Lung microvascular endothelial cell (primary cell): ENCODE measurements around the gene IGF2R. TPM values are rescaled to one million over a fixed set of nuclear protein-coding genes. Genes with fewer than 3 reads are reported as not detected.
"Not testable (repeated sequence)": the region's sequence is repeated elsewhere in the genome, so short reads cannot be mapped to it uniquely, and the experiment has no call there.

Experiments used
- DNase-seq, 2 donors: peaks; one replicate each; pipeline versions ENCODE4 v3.0.0 to v3.0.0-alpha.2; 2010; ENCODE audit warnings: low read depth in 2 of 2
- total RNA-seq: library from RNA; depleted of rRNA; stranded (reverse); fragments of >200 nt; gene quantifications from 2 replicates; pipeline ENCODE4 v1.2.1, GENCODE V29; 2014

IGF2R gene
- total RNA-seq, 1 donor from 2014 or later: 93.7 TPM

GRCh38 chr6:160071805-160072690 lies 103.2 kb downstream of the IGF2R start:
- DNase-seq: peak; percentile 11 to 13

- DNase-seq: no peak
Measured at GRCh38 chr6:160073272-160073671, 104.4 kb downstream of the IGF2R start.

GRCh38 chr6:160076009-160076408 lies 107.1 kb downstream of the IGF2R start:
- DNase-seq: no peak

DNA sequence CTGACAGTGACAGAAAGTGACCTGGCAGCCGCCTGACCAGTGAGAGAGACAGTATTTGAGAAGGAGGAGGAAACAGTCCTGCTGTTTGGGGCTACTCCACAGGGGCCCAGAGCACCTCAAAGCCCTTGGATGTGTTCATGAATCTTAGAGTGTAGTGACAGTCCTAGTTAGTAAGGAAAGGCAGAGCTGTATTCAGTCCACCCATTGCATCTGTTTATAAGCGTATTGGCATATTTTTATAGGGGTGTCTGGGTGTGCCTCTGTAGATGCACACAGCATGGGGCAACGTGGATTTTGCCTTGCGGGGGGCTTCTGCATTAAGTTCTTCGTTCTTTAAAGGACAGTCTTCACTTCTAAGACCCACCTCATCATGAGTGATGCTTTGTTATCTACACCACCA lies 108.1 kb downstream of the IGF2R start:
- no peak for DNase-seq

DNA sequence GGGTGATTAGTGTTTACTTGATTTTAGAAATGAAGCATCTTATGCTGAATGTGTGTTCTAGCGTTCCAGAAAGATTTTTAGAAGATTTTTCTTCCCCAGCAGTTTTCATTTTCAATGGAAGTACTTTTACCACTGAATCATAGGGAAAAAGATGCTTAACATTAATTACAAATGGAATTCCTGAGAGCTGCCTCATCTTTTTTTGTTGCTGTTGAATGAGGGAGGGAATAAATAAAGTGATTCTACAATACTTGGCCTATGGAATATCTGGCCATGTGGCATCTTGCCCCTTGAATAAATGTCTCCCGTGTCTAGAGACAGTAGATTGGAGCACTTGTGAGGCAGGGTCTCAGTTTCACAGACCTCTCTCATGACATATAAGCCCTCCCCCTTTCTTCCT lies 108.6 kb downstream of the IGF2R start:
- DNase-seq: no peak

DNA sequence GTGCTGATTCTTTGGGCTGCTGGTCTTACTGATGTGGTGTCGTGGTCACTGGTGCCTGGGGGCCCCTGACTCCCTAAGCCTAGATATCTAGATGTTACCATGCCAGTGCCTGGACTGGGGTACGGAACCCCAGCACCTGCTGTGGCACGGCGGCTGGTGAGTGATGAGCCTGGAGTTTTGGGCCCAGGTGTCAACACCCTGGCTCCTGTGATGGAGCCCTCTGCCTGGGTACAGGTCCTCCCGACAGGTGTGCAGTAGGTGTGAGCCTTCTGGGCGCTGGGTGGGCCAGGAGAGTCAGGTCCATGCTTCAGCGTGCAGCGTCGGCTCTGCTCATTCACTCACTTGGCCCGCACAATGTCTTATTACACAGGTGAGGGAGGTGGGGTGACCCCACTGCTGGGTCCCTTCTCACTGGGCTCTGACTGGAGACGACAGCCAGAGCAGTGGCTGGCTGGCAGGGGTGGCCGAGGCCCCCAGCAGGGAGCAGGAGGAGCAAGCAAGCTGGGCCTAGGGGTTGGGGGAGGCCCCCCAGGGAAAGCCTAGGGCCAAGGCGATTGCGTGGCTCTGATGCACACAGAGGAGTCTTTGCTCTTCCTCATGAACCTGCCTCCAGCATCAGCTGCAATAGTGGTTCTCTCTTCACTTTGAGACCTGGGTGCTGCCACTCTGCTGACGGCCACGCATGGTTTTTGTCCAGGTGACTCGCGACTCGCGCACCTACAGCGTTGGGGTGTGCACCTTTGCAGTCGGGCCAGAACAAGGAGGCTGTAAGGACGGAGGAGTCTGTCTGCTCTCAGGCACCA lies 110.2 kb downstream of the IGF2R start:
- DNase-seq: no peak

DNA sequence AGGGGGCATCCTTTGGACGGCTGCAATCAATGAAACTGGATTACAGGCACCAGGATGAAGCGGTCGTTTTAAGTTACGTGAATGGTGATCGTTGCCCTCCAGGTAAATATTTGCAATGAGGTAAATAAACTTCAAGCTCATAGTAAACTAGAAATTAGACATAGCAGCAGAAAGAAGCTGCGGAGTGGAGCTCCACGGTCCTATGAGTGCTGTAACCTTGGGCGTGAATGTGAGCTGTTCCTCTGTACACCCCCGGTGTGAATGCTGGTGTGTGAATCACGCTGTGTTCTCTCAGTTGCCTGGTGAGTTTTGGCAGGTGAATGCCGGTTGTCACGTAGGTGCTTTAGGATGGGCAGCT lies 110.8 kb downstream of the IGF2R start:
- DNase-seq: no peak

DNA sequence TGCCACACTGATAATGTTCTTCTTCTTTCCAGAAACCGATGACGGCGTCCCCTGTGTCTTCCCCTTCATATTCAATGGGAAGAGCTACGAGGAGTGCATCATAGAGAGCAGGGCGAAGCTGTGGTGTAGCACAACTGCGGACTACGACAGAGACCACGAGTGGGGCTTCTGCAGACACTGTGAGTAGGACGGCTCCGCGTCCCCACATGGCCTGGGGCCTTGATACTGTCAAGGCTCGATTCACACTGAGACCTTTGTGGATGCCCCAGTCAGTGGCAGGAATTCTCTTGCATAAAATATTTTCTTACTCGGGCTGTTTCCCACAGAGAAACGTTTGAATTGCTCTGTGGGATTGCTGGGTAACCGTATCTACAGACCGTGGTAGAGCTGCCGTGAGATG lies 111.2 kb downstream of the IGF2R start:
- no peak for DNase-seq

GRCh38 chr6:160081398-160081797 lies 112.5 kb downstream of the IGF2R start:
- no peak for DNase-seq

- DNase-seq: no peak
Measured at GRCh38 chr6:160082627-160083026, 113.7 kb downstream of the IGF2R start.

- no peak for DNase-seq
Measured at GRCh38 chr6:160084198-160084776, 115.4 kb downstream of the IGF2R start.

- no peak for DNase-seq
Measured at GRCh38 chr6:160085226-160085625, 116.3 kb downstream of the IGF2R start.

DNA sequence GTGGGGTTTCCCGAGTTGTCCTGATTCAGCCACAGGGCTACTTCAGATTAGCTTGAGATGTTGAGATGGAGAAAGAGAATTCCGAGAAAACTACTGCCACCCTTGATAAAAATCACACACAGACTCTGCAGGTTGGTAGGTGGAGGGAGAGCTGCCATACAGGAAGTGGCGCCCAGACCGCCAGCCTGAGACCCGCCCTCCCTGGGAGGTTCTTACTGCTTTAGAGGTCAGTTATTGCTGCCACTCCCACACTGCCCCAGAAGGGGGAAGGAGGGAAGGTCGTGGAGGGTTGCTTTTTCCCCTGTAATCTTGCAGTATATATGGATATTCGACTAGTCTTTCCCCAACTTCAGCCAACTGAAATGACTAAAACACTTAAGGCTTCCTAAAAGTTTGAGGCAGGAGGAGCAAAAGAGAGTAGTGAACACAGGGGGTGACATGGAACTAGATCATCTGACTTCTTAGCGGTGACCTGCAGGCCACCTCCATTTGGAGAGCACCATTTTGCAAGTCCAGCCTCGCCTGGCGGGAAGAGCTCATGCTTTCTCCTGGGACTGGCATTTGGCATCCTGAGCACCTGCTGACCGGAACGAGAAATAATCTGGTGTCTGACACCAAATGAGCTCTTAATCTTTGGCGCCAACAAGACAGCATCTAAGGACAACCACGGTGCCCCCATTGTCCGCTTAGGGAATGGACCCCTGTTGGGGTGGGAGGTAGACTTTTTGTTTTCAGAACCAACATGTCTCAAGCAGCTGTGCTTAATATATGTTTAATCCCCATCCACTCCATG lies 117.0 kb downstream of the IGF2R start:
- DNase-seq: no peak

DNA sequence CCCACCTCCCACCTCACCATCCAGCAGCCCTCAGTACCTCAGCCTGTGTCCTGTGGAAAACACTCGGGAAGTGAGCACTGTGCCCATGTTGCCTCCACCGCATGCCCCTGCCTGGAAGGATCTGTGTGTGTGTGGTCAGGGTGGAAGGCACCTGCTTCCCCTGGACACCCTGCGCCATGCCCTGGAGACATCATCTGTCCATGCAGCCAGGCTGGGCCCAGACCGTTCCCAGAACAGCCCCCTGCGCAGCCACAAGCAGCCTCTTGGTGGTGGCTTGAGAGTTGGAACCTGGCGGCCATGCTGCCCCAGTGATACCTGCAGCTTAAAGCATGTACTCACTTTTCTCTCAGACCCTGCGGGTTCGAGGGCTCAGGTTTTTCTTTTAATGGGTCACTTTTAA lies 117.9 kb downstream of the IGF2R start:
- no peak for DNase-seq

DNA sequence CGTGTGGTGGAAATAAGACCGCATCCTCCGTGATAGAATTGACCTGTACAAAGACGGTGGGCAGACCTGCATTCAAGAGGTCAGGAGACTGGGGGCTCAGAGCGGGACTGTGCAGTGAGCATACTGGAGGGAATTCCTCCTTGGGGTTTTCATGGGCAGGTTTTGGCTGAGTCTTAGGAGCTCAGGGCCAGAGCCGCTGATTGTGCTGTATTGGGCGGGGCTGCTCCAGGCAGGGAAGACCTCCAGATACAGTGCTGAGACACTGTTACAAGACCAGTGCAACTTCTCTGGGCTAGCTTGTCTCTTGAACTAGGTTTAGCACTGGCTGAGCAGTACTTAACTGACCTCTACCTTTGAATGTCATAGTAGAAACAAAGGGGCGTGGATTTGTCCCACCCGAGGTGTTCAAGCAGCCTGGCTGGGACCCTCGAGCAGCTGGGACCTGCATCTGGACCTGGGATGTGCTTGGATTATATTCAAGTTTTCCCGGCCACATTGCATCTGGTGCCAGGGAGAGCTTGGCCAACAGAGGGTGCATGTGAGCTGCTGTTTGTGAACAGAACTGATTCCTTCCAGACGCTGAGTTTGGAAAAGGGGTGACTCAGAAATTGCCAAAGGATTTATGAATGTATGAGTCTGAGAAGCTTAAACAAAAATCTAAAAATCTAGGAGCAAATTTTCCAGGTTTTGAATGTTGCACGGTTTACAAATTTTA lies 119.3 kb downstream of the IGF2R start:
- peak; percentile 45 to 69 for DNase-seq

DNA sequence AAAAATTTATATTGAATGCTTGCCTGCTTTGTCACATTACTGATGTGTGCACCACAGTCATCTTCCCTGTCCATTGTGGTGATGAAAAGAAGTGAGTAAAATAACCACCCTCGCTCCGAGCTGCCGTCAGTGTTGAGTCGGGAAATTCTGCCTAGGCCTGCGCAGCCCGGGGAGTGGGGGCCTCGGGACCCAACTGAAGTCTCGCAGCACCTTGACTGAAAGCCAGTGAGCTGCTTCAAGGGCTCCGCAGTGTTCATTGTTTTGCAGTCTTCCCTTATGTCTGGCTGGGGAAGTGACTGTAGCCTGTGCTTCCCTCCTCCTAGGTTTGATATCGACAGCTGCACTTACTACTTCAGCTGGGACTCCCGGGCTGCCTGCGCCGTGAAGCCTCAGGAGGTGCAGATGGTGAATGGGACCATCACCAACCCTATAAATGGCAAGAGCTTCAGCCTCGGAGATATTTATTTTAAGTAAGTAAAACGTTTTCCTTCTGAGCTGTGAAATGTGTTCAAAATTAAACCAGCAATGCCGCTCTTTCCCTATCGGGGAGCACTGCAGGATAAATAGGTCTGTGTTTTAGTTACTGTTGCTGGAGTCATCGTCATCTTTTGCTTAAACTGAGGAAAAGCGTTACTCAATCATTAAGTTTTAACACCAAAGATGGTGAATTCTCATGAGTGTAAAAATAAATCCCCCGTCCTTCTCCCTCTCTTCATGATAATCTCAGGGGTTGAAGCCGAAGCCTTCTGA lies 120.1 kb downstream of the IGF2R start:
- no peak for DNase-seq

GRCh38 chr6:160089534-160089897 lies 120.6 kb downstream of the IGF2R start:
- DNase-seq: no peak

DNA sequence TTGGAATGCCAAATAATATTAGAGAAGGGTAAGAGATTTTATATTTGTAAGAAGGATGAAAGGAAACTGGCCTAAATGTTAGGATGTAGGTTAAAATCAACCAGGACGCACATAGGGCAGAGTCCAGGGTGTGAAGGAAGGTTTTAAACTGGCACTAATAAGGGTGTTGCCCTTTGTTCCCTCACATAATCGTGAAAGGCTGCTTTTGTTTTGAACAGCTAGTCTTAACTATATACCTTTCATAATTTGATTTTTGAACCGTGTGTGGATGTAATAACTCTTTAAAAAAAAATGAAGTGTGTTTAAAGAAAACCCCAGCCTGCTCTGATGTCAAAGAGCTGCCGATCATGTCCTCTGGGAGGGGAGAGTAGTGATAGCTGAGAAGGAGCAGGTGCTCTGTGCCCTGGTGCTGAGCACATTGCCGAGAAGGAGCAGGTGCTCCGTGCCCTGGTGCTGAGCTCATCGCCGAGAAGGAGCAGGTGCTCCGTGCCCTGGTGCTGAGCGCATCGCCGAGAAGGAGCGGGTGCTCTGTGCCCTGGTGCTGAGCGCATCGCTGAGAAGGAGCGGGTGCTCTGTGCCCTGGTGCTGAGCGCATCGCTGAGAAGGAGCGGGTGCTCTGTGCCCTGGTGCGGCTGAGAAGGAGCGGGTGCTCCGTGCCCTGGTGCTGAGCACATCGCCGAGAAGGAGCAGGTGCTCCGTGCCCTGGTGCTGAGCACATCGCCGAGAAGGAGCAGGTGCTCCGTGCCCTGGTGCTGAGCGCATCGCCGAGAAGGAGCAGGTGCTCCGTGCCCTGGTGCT lies 121.8 kb downstream of the IGF2R start:
- DNase-seq: not testable (repeated sequence)

DNA sequence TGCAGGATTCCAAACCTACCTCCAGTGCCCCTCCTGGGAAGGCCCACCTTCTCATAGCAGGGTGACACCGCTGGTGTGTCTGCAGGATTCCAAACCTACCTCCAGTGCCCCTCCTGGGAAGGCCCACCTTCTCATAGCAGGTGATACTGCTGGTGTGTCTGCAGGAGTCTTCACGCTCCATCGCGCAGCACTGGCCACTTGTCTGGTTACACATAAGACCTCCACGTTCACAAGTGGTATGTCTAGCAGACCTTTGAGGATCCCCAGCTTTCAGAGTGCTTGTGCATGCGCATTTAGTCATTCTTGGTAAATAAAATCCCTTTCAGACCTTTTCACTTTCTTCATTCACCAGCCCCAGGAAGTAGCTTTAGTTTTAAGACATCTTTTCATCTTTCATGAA lies 123.3 kb downstream of the IGF2R start:
- not testable (repeated sequence) for DNase-seq
